CD4-positive, alpha-beta T cell treated with Interleukin-4 for 1 hour (primary cell): ENCODE data around the gene SPATA24.
"Not testable (repeated sequence)": the region's sequence is repeated elsewhere in the genome, so short reads cannot be mapped to it uniquely, and the experiment has no call there.

Experiments used
- DNase-seq, 2 donors: peaks; one replicate each; pipeline ENCODE4 v3.0.0-alpha.2; 2020 to 2022

The SPATA24 gene

DNA sequence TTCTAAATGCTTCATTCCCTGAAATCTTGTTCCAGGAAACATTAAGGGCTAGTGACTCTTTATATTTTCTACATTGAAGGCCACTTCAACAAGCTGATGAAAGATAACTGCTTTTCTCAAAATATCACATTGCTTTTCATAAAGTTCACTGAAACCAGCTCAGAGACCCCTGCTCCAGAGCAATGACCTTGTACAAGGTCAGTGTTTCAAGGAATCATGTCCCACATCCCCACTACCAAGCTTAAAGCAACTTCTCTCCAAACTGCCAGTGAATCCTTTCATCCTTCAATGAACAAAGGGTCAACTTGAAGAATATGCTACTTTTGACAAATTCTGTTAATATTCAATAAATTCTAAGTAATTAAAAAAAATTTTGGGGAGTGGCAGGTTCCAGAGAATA is 12.0 kb upstream of the SPATA24 start:
- DNase-seq, result no peak

DNA sequence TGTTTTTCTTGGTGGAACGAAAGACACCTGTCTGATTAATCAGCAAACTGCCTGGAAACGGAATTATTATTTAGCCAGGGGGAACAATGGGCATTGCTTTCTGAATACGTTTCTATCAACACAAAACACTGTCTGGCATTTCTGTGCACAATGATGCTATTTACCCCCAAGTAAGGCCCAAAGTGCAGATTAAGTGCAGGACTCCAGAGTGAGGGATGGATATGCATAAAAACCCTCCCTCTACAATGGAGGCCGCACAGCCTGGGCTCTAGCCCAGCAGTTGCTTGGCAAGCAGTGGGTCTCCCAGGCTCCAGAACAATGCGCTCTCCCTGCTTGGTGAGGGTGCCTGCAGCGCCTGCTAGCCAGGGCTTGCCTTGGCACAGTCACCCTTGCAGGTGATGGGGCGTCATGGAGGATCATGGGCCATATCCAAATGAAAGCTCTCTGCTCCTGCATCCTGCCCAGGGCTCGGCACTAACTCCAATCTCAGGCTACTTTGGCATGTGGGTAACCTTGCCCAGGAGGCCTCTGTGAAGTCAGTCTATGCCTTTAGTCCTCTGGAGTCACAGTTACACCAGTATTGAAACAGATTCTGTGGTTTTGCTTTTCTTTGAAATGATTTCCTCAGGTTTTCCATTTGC is 11.5 kb upstream of the SPATA24 start:
- DNase-seq, result no peak

- DNase-seq, result peak in 1 of 2 donors; percentile 17
Measured at GRCh38 chr5:139414581-139415130, 10.8 kb upstream of the SPATA24 start.

GRCh38 chr5:139413963-139414362 is 10.1 kb upstream of the SPATA24 start:
- no peak for DNase-seq

- no peak for DNase-seq
Measured at GRCh38 chr5:139413153-139413552, 9.3 kb upstream of the SPATA24 start.

DNA sequence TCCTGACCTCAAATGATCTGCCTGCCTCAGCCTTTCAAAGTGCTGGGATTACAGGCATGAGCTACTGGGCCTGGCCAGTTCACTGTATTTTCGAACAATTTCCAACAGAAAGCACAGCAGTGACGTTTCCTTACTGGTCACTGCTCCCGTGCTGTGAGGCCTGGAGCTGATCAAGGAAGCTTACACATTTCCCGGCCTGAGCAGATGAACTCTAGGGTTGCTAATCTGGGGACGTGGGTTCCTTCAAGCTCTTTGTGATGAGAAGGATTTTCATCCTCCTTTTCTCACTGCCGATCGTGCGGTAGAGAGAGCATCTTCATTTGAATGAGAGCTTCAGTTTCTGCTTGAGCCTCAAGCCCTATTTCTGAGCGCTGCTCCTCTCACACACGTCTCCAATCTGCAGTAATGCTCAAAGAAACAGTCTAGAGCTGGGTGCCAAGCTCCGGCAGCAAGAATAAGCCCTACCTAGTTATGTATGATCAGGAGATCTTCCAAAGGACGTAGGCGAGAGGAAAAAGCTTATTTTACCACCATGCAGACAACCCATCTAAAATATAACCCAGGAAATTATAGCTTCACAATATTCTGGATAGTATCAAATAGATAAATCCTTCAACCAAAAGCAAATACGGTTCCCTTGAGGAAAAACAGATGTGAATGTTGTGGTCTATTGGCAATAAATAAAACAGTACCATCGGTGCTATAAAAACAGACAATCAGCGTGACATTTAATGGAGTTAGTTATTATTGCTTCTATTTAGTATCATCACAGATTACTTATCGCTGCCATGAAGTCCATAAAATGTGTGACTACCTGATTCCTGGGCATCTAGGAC is 7.3 kb upstream of the SPATA24 start:
- DNase-seq, result no peak

DNA sequence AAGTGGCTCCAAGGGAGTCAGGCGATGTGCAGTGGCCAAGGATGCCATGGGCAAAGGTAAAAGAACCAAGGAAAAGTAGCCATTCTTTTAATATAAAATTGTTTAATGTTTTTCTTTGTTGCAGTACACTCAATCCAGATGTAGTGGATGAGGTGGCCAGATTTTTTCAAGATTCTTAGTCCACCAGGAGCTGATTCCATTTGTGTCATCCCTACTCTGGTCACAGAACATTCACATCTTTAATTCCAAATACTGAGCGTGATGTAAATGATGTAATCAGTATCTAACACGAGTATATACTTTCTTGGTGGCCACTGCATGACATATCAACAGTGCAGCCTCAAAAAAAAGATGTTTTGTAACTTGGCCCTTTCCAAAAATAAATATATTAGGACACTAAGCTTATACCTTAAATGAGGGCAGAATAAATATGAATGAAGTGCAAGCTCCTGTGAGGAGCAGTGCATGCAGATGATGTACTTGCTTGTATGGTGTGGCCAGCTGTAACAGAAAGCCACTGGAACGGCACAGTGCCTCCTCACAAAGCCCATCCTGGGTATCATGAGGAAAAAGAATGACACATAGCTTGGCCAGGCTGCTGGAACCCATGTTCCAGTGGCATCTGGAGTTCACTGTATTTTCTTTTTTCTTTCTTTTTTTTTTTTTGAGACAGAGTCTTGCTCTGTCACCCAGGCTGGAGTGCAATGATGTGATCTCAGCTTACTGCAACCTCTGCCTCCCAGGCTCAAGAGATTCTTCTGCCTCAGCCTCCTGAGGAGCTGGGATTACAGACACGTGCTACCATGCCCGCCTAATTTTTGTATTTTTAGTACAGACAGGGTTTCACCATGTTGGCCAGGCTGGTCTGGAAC is 6.5 kb upstream of the SPATA24 start:
- DNase-seq, result no peak

- DNase-seq, result not testable (repeated sequence)
Measured at GRCh38 chr5:139409116-139409515, 5.2 kb upstream of the SPATA24 start.

DNA sequence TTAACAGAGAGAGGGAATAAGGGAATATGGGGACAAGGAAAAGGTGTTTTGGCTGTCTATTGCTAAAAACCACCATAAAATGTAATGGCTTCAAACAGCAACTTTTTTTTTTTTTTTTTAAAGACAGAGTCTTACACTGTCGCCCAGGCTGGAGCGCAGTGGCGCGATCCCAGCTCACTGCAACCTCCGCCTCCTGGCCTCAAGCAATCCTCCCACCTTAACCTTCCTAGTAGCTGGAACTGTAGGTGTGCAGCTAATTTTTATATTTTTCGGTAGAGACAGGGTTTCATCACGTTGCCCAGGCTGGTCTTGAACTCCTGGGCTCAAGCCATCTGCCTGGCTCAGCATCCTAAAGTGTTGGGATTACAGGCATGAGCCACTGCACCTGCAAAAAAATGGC is 4.3 kb upstream of the SPATA24 start:
- no peak for DNase-seq

DNA sequence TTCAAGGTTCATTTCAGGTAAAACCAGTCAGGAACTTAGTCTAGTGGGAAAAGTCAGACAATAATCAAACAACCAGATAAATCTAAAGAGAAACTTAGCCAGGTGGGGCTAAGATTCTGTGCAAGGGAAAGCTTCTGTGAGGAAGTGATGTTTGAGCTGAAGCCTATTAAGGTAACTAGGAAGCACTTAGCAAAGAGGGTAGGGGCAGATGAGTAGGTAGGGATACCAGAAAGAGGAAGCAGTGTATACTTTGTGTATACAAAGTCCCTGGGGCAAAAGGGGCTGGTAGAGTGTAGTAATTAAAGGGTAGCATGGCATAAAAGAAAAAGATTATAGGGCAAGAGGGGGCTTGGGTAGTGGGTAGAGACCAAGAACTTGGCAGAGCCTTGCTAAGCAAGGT is 3.6 kb upstream of the SPATA24 start:
- DNase-seq, result no peak

- no peak for DNase-seq
Measured at GRCh38 chr5:139406963-139407362, 3.1 kb upstream of the SPATA24 start.

GRCh38 chr5:139404484-139404840 is 573 bp upstream of the SPATA24 start:
- DNase-seq, result no peak

DNA sequence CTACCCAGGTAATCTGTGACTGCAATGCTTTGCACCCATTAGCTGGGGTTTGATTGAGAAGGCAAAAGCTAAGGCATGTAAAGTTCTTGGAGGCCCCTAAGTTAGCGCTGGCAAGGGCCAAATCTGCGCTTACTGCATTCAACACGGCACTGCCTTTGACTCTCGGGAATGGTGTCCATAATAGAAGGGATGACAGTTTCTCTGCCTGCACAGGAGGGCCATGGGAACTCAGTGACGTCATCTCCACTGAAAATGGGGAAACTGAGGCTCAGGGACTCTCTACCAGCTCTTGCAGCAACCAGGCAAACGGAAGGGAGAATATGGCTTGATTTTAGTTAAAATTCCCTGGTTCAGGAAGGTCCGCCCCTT is 487 bp downstream of the SPATA24 start:
- DNase-seq, result no peak

GRCh38 chr5:139402561-139403158 is 1.2 kb downstream of the SPATA24 start:
- DNase-seq, result no peak

GRCh38 chr5:139401546-139401945 is 2.3 kb downstream of the SPATA24 start:
- DNase-seq, result no peak

DNA sequence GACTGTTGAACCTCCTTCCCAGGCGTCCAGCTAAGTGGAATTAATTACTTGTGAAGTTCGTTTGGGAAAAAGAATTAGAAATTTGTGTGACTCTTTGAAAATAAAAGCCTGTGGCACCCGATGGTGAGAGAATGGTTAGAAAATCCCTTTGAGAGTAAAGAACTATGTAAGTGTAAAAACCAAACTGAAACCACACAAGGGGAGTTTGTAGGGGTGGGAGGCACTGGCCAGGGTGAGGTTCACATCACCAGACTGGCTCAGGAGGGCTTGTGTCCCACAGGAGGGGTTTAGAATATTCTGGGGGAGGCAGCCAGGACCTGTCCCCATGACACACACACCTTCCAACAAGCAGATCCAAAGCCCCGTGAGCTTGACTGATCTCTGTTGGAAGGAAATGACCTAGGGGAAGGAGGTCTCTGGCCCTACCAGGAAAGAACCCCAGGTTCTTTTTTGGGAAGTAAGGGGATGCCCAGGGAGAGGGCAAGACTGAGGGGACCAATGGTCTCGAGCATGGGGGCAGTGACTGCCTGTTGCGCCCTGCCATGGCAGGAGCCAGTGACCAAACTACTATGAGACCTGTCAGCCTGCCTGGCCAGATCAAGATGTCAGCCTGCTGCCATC is 4.3 kb downstream of the SPATA24 start:
- DNase-seq, result no peak

GRCh38 chr5:139397921-139398320 is 6.0 kb downstream of the SPATA24 start:
- no peak for DNase-seq

- DNase-seq, result no peak
Measured at GRCh38 chr5:139396691-139397090, 7.2 kb downstream of the SPATA24 start.

- DNase-seq, result no peak
Measured at GRCh38 chr5:139395844-139396640, 7.8 kb downstream of the SPATA24 start.

DNA sequence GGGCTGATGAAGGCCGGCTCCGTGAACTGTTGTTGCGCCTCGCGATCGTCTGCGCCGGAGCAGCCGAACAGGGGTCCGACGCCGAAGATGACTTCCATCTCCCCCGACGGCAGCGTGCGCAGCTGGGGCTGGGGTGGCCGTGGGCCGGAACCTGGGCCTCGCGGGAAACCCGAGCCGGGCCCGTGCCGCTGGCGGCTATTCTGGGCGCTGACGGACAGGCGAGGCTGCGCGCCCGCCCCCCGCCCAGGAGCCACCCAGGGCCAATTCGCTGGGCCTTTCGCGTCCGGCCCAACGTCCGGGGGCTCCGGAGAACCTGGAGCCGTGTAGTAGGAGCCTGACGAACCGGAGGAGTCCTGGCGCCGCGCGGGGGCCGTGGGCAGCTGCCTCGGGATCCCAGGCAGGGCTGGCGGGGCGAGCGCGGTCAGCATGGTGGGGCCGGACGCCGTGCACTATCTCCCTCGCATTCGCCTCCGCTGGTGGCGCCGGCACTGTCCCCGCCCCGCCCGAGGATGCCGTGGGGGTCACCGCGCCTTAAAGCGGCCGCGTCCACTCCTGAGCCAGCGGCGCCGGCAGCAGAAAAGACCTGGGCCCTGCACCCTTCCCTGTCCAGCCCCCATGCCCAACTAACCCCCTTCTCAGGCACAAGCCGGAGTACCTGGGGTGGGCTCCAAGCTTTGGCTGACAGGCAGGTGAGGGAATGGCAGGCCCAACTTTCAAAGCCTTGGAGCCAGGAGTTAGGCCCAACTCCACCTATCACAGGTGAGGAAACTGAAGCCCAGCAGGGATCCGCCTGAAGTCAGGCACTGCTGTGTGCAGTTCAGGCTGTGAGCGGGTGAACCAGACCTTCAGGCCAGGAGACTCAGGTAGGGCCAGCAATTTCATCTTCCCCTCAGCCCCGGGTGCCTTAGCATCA is 9.0 kb downstream of the SPATA24 start, which contains the start of gene PROB1:
PROB1 (minus strand) TSS at position 451 of the 913 bp plus-strand sequence; CDS start at position 428, 23 bp downstream.
- DNase-seq, result no peak
